Ishikawa (cell line): ENCODE data around the gene LBX2.

Experiments used
- CREB1 ChIP-seq: IDR thresholded peaks from 2 replicates; pipeline ENCODE4 v1.6.1; 2012; ENCODE audit warnings: low read depth
- EP300 ChIP-seq: IDR thresholded peaks from 2 replicates; pipeline ENCODE4 v1.6.1; 2012; ENCODE audit warnings: borderline replicate concordance
- RAD21 ChIP-seq: IDR thresholded peaks from 2 replicates; pipeline ENCODE4 v1.6.1; 2012; ENCODE audit warnings: low read depth
- TAF1 ChIP-seq: IDR thresholded peaks from 2 replicates; pipeline ENCODE4 v1.6.1; 2012; ENCODE audit warnings: low read depth, mild to moderate bottlenecking
- TCF12 ChIP-seq: IDR thresholded peaks from 2 replicates; pipeline ENCODE4 v1.6.1; 2012; ENCODE audit warnings: low read depth
- TEAD4 ChIP-seq: IDR thresholded peaks from 2 replicates; pipeline ENCODE4 v1.6.1; 2012
- YY1 ChIP-seq: IDR thresholded peaks from 2 replicates; pipeline ENCODE4 v1.6.1; 2012; ENCODE audit warnings: low read depth
- TF ChIP-seq, protein P1 (sequence below): IDR thresholded peaks from 2 replicates; pipeline ENCODE4 v1.6.1; 2012

DNA sequence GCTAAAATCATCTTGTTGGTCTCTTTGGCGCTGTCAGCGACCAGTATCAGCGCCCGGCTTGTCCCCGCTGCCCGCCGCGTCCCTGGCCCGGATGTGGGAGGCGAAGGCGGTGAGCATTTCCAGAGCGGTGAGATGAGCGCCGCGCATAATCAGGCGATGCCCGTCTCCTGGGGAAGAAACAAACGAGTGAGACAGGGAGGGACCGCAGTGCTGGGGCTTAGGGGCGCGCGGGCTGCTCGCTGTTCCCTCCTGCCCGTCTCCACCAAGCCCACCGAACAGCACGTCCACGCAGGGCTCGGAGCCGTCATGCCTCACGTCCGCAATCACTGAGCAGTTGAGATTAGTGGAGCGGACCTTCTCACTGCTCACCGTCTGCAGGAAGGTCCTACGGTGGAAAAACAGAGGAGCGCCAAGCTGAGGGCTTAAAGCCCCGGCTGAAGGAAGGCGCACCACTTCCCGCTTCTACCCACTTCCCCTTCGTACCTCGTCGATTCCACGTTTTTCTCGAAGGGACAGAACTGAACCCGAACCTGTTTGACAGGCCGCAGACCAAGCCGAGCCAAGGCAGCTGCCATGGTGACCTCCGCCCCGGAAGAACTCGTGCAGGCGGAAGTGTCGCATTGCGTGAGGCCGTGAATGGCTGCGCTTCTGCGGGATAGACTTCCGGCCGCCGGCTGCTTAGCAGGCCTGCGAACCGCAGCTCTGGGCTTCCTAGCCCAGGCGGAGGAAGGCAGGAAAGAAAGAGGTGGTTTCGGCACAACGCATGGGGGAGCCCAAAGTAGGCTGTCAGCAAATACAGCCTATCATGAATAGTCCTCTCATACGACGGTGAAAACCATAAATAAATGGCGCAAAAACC, 27.1 kb downstream of the LBX2 start, which contains the start of gene MRPL53:
- TF ChIP-seq CREB1 = peak; percentile 81
- TF ChIP-seq TEAD4 = peak; percentile 54
- peak; percentile 44; the same call in 1 of the 2 replicates for TF ChIP-seq EP300
- TF ChIP-seq YY1 = peak; percentile 97
- TF ChIP-seq RAD21 = no peak
- peak; percentile 78 for TF ChIP-seq TCF12
- peak; percentile 86 for TF ChIP-seq TAF1
- TF ChIP-seq, protein P1, sequence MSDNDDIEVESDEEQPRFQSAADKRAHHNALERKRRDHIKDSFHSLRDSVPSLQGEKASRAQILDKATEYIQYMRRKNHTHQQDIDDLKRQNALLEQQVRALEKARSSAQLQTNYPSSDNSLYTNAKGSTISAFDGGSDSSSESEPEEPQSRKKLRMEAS = peak; percentile 91
